Coronary artery (tissue), 2 donors: ENCODE measurements around the gene TMEM184B.
A peak's percentile ranks its signal among the peaks of the same experiment; 100 is the strongest.

Experiments used
- DNase-seq: peaks from one replicate; pipeline ENCODE4 v3.0.0-alpha.2; 2017; ENCODE audit warnings: low spot score
- H3K27ac ChIP-seq, 2 donors: fragments of 200-600 bp; sonication (generic); one replicate each; pipeline ENCODE4 v1.5.1; 2016 to 2019
- H3K4me3 ChIP-seq: fragments of 200-600 bp; sonication (generic); 2 replicates; pipeline ENCODE4 v1.5.1; 2016; ENCODE audit warnings: mild to moderate bottlenecking, moderate library complexity
- CTCF ChIP-seq: fragments of 200-600 bp; sonication (generic); IDR thresholded peaks from one replicate; pipeline ENCODE4 v1.5.1; 2019; ENCODE audit warnings: antibody characterized with exemption

The TMEM184B gene

GRCh38 chr22:38247713-38248112, 25.1 kb downstream of the TMEM184B start:
- no peak for DNase-seq
- peak overlapping the region; percentile 92 to 95 for H3K27ac ChIP-seq

GRCh38 chr22:38246692-38247091, 26.1 kb downstream of the TMEM184B start:
- Histone ChIP-seq H3K27ac (peak overlapping the region; percentile 92 to 95), H3K4me3 (peak overlapping the region; percentile 36)
- no peak for TF ChIP-seq CTCF
- DNase-seq, result peak; percentile 91

More at GRCh38 chr22:38247713-38248112, 25.1 kb downstream of the TMEM184B start:
- no peak overlapping the region for H3K4me3 ChIP-seq
- TF ChIP-seq CTCF, result no peak

- no peak for TF ChIP-seq CTCF
- H3K27ac ChIP-seq, result peak overlapping the region; percentile 92 to 95
- peak overlapping the region; percentile 36 for H3K4me3 ChIP-seq
- no peak for DNase-seq
Observed at GRCh38 chr22:38246046-38246658, 26.7 kb downstream of the TMEM184B start.

- Histone ChIP-seq H3K27ac (peak overlapping the region in 1 of 2 donors; percentile 95), H3K4me3 (no peak overlapping the region)
- no peak for TF ChIP-seq CTCF
- DNase-seq, result no peak
Observed at GRCh38 chr22:38244106-38244505, 28.7 kb downstream of the TMEM184B start.

- no peak for DNase-seq
- TF ChIP-seq CTCF, result no peak
- Histone ChIP-seq H3K4me3 (no peak overlapping the region), H3K27ac (peak overlapping the region; percentile 72 to 95)
Observed at GRCh38 chr22:38243007-38243765, 29.6 kb downstream of the TMEM184B start.

GRCh38 chr22:38240734-38241252, 32.0 kb downstream of the TMEM184B start:
- no peak for TF ChIP-seq CTCF
- Histone ChIP-seq H3K4me3 (no peak overlapping the region), H3K27ac (peak overlapping the region; percentile 2 to 41)
- no peak for DNase-seq
